HG02981 (cell line): ENCODE data around the gene ATP6V1F.

ENCODE experiments used
- ATAC-seq: cut with Tn5 transposase; IDR thresholded peaks from one replicate; pipeline ENCODE4 v1.9.1; 2021; ENCODE audit warnings: mild to moderate bottlenecking, moderate library complexity; ENCODE audit not compliant: unreplicated experiment

ATP6V1F gene

DNA sequence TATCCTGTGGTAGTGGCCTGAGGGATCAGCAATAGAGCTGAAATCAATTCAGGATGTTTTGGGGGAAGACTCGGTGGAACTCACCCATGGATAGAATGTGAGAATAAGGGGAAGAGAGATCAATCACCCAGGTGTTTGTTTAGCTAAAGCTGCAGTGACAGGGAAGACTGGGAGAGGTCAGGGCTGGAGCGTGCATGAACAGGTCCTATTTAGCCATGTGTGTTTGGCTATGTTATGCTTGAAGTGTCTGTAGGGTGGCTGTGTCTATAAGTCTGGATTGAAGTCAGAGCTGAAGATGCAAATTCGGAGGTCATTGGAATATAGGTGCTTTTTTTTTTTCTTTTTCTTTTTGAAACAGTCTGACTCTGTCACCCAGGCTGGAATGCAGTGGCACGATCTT is 4.6 kb downstream of the ATP6V1F start:
- ATAC-seq: no peak

DNA sequence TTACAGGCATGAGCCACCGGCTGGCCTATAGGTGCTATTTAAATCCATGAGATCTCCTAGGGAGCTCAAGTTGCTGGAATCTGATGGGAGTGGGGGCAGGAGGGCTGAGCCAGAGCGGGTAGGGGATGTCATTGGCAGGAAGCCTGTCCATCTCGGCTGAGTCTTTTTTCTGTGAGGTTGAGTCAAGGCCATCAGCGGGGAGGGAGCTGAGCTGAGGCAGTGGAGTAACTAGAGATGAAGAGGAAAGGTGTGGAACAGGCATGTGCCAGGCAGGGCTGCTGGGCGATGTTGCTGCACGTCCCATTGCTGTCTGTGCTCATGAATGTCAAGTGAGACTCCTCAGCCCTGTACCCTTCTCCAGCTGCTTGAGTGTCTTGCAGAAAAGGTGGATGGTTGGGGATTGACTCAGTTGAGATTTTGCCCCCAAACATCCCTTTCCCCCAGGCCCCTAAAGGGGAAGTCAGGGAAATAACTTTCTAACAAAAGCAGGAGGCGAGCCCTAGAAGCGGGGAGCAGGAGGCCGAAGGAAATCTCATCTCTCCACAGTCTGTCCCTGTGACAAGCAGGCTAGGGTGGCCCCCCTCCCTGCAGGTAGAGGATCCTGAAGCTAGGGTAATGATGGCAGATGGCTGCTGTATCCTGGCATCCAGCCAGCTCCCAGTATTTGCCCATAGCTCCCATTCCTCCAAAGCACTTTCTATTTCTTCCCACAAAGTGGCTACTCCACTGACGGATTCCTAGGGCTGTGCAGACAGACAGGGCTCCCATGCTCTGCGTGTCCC is 5.4 kb downstream of the ATP6V1F start:
- ATAC-seq: no peak

DNA sequence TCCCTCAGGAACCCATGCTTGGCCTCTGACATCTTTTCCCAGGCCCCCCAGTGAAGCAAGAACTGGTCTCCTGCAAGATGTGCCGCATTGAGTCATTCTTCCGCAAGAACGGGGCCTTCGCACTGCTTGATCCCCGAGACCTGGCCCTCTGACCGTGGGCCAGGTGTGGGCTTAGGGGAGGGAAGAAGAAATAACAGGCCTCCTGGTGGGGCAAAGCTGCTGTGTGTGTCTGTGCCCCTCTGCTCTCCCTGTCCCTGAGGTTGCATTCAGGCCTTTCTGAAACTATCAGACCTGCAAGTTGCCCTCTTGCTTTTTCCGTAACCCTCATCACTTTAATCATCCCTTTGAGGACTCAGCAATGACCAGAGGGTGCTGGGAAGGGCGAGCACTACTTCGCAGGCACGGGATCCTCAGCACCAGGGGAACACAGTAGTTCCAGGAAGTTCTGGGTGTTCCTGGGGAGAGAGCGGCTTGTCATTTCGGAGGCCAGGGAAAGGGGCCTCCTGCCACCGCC is 6.0 kb downstream of the ATP6V1F start:
- ATAC-seq: no peak

DNA sequence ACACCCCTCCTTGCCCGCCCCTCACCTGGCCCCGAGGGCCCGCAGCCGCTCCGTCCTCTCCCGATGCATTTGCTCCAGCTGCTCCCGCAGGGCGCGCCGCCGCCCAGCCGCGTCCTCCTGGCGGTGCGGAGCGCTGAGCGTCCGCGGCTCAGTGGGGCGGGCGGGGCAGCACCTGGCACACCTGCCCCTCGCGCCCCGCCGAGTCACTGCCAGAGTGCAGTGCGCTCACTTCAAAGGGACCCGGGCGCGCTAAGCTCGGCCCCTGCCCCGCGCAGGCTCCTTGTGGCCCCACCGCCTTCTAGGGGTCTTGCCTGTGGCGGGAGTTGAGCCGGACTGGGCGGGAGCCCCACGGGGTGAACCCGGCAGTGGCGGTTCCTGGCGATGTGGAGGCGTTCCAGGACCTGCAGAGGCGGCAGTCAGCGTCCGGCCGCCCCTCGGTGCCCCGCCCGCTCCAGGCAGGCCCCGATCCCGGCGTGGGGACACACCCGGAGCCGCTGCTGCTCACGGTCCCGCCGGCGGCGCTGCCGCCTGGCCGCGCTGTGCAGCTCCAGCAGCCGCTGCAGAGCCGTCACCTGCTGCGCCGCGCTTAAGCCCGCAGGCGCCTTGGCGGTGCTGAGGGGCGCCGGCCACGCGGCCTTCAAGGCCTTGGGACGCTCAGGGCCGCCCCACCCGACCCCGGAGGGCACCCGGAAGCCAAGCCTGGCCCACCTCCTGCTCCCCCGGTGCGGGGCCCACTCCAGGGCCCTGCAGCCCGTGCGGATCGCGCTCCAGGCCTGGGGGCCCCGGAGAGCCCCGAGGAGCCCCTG is 6.7 kb downstream of the ATP6V1F start:
- peak; percentile 65 for ATAC-seq

DNA sequence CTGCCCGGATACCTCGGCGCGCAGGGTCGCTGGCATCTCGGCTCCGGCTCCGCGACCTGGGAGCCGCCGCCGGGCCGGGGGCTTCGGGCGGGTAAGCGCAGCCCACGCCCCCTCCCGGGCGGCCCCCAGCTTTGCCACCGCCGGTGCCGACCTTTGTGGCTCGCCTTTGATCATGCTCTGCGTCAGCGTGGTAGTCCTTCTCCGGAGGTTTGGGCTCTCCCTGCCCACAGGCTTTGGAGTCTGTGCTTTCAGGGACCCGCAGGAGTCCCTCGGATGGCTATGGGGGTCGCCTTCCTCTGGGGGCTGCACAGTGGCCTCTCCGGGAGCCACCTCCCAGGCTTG is 7.3 kb downstream of the ATP6V1F start:
- ATAC-seq: peak; percentile 8

DNA sequence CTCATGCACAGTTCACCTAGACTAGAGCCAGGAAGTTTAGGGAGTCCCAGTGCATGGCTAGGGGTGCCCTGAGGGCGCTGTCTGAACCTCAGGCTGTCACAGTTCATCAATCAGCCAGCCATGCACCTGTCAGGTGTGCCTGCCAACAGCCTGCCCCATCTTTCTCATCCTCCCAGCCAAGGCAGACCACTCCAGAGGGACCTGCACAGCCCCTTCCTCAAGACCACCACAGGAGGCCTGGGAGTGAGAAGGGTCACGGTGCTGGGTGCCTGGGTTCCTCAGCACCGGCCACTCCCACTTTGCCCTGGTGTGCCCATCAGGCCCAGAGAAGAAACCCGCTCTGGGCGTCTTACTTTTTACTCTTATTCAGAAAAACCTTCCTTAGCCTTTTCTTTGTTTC is 8.4 kb downstream of the ATP6V1F start:
- ATAC-seq: no peak

DNA sequence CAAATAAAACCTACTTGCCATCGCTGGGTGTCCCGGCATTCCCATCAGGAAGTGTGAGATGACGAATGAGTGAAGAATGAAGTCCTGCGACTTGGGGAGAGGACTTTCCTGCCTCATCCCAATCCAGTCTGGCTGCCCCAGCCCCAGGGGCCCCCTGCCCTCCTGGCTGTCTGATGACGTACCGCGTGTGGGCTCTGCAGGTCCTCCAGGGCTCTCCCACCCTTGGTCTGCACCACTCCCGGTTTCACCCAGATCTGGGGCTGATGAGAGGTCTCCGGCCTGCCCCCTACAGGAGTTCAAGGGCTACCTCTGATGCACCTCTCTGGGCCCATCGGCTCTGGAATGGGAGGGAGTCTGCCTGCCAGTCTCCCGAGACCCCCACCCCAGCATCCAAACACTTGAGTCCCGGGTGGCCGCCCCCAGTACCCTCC is 9.8 kb downstream of the ATP6V1F start:
- no peak for ATAC-seq

DNA sequence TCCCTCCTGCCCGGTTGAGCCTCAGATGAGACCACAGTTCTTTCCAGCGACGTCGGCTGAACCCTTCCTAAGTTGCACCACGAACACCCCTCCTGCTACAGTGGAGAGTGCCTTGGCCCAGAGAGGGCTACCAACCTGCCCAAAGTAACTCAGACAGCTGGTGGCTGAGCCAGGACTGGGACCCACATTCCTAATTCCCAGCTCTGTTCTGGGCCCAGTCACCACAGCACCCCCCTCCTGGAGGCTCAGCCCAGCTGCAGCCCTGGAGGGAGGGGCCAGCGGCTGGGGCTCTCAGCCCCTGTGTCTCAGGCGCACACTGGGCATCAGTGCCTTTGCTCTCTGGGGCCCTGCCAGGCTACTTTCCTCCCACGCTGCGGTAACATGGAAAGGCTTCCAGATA is 10.6 kb downstream of the ATP6V1F start:
- no peak for ATAC-seq

DNA sequence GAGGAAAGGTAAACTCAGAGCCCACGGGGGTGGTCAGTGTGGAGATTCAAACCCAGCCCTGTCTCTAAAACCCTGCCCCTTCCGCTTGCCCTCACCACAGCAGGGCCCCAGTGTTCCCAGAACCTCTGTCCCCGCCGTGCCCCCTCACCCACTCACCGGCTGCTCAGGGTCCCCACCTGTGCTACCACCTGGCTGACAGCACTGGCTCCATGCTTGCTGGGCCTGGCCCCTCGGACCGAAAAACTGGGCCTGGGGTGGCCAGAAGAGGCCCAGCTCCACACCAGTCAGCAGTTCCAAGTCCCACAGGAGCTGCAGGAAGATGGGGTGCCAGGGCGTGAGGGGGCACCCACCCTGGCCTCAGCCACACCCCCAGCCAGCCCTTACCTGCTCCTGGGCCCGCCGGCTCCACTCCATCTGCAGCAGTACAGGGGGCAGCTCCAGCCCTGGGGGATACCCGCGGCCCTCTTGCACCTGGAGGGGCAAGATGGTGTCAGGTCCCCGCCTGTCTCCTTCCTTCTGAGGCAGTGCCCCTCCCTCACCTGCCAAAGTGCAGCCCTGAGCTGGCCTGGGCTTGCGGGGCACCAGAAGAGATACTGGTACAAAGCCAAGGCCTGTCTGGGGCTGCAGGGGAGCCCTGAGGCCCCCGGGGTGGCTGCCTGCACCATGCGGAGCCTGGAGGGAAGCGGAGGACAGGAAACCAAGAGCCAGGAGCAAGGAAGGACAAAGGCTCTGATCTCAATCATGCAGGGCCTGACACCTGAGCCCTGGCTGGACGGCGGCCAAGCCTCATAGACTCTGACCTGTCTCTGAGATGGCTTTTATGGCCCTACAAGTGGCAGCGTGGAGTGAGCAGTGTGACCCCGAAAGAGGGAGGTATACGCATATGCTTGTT is 11.7 kb downstream of the ATP6V1F start:
- ATAC-seq: no peak

DNA sequence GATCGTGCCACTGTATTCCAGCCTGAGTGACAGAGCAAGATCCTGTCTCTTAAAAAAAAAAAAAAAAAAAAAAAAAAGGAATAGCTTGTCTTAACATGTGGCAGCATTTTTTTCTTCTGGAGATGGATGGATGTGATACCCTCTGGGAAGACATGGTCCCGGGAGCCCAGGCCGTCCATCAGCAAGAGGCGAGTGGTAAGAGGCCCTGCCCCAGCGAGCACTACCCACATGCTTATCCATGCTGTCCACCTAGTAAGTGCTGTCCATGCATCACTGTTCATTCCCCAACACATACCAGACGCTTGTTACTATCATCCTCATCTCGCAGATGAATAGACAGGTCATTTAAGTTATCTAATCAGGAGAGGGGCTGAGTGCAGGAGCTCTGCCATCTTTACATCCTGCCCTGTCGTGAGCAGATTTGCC is 12.9 kb downstream of the ATP6V1F start:
- no peak for ATAC-seq

DNA sequence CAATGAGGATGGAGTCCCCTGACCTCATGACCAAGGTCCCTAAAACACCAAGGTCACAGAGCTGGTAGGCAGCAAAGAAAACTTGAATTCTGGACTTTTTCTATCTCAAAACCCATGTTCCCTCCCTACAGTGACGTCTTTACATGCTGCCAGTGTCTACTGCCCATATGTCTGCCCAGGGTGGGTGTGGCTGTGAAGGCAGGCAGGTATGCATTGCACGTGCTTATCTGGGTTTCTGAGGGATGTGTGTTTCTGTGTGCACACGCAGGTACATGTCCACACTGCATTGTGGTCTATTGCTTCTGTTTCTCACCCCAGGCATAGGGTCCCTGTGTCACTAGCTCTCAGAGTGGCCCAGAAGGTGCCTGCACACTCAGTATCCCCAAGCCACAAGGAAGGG is 13.5 kb downstream of the ATP6V1F start:
- no peak for ATAC-seq

DNA sequence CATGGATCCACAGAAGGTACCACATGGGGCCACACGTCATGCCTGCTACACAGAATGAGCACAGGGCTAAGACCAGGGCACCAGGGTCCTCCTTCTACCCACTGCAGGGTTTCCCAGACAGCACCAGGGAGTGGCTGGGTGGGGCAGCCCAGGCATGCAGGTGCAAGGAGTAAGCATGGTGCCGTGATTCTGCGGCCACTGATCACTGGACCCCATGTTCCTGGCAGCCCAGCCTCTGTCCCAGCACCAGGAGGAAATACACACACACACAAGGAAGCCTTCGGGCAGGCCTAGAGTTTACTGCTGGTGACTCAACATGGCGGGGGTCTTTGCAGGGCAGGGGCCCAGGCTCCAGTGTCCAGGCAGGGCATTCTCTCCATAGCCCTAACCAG is 13.9 kb downstream of the ATP6V1F start:
- no peak for ATAC-seq

DNA sequence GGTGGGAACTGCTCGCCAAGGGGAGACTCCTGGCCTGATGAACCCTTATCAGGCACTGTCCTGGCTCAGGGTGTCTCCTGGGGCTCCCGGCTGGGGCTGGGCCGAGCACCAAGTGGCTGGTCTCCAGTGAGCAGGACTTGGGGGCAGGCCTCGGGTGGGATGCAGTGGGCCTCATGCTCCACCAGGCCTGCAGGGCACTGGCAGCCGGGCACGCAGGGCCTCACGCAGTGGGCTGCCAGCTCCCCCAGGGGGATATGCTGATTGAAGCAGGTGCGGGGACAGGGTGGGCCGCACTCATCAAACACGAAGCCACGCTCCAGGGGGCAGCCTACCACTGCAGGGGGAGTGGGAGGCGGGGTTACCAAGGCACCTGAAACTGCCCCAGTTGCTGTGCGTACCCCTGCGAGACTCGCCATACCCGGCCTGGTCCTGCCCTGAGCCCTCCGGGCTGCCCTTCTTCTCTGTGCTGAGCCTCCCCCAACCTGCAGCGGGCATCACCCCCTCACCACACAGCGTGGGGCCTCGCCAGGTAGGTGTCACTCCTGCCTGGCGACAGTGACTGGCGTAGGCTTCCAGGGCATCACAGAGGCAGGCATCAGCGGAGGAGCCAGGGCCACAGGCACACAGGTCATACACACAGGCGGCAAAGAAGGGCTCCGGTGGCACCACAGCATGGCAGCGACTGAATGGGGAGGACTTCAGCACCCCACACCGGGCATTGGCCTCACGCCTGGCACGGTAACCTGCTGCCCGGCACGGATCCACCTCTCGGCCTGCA is 14.5 kb downstream of the ATP6V1F start:
- ATAC-seq: no peak

DNA sequence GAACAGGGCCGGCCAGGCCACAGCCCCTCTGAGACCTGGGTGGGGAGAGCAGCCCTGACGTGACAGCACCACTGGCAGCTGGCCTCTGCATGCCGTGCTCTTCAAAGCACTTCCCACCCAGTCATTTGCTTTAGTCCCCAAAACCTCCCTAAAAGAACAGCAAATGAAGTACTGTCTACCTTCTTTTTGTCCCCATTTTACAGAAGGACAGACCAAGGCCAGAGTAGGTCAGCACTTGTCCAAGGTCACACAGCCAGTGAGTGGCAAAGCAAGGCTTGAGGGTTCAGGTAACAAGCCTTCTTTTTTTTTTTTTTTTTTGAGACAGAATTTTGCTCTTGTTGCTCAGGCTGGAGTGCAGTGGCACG is 15.1 kb downstream of the ATP6V1F start:
- ATAC-seq: no peak

DNA sequence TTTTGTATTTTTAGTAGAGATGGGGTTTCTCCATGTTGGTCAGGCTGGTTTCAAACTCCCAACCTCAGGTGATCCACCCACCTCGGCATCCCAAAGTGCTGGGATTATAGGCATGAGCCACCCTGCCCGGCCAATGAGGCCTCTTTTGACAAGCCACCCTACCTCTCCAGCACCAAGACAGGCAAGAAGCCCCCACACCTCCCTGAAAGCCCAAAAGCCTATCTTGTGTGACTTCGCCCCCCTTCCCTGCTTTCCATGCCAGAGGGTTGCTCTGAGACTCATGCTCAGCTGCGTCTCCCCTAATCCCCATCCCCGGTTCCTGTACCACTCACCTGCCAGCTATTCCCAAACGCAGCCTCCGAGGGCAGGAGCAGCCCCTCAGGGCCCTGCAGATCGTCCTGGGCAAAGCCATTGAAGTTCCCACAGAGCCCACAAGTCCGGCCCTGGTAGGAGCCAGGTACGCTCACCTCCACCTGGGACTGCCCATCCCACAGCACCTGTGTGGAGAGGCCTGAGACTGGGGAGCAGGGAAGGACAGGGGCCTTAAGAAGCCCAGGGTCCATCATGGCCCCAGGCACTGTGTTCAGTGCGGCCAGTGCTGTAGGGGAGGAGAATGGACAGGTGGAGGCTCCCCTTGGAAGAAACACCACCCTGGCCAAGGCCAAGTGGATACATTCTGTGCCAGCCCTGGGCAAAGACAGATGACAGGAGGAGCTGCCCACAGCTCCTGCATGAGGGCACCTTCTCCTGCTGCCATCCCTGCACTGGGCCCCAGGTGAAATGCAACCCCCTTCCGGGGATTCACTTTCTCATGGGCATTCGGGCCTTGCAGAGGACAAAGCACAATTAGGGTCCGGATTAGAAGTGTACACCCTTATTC is 15.8 kb downstream of the ATP6V1F start:
- ATAC-seq: no peak

DNA sequence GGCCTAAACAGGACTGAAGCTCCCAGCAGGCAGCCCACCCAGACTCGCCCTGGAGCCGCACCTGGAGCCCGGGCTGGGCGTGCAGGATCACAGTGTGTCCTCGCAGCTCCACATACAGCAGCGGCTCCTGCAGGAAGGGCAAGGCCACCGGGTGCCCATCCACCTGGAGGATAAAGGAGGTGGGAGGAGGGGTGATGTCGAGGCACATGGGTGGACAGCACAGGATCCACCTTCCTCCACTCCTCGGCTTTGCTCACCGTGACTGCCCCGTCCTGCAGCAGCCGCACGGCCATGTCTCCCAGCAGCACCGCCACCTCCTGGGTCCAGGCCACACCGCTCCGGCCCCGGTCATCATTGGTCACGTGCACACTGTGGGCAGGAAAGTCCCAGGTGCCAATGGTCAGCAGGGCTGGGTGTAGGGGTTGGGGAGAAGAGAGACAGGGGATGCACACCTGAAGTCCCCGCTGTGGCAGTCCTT is 16.8 kb downstream of the ATP6V1F start:
- no peak for ATAC-seq

DNA sequence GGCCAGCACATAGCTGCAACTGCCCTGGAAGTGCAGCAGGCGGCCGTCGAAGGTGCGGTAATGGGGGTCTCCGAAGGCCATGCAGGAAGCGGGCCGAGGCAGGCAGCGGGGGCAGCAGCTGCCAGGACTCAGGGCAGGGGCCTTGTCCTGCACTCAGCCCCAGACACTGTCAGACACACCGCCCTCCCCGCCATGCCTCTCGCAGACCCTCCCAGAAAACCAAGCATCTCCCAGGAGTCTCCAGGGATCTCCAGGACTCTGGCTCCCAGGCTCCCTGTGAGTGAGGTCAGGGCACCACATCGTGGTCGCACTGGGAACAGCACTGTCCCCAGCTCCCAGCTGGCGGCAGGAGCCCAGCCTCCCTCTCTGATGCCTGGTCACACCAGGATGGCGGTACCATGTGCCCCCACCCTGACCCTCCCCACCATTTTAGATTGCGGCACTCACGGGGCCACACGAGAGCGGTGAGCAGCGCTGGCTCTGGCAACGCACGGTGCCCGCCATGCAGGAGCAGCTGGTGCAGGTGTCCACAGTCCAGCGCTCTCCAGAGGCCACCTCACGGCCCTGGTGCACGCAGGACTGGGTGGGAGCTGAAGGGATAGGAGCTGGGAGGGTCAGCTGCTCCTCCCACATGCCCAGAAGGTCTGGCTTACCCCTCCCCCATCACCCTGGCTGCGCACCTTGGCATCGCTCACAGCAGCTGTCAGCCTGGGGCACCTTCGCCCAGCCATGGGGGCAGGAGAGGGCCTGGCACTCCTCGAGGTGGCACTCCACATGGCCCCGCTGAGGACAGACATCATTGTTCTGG is 17.5 kb downstream of the ATP6V1F start:
- ATAC-seq: no peak

DNA sequence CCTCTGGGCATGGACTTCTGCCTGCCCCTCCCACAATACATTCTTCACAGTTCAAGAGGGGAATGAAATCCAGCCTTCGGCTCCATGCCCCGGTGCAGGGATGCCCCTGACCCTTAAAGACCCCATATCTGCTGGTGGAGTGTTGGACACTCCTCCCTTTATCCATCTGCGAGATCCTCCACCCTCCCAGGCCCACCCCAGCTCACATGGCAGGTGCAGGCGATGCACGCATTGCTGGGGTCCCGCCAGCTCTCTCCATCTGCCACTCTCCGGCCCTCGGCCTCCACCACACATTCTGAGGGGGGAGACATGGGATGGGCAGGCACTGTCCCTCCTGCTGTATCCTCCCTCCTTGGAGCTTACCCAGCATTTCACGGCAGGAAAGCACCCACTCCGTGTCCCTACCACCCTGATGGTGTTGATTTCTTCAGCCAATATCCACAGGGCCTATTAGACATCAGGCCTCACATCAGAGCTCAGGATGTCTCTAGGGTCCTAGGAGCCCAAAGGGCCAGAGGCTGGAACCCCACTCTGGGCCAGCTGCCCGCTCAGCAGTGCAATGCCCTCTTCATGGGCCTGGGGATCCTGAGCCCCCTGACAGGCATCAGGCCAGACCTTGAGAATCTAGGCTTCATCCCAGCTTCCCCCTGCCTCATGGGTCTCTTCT is 18.3 kb downstream of the ATP6V1F start:
- ATAC-seq: no peak
